Hepatocyte (in vitro differentiated cells): Measurements from ENCODE around the gene MGLL.

Source experiments
- CTCF ChIP-seq: fragments of 200-600 bp; sonication (generic); IDR thresholded peaks from 2 replicates; pipeline ENCODE4 v1.5.1; 2016; ENCODE audit warnings: antibody characterized with exemption, mild to moderate bottlenecking; ENCODE audit not compliant: poor library complexity
- EZH2 ChIP-seq: fragments of 200-600 bp; sonication (generic); IDR thresholded peaks from 2 replicates; pipeline ENCODE4 v1.6.1; 2016; ENCODE audit warnings: antibody characterized with exemption, mild to moderate bottlenecking, borderline replicate concordance
- EZH2phosphoT487 ChIP-seq: fragments of 200-600 bp; sonication (generic); IDR thresholded peaks from one replicate; pipeline ENCODE4 v1.6.1; 2018; ENCODE audit warnings: antibody characterized with exemption, mild to moderate bottlenecking, low read depth, moderate library complexity; ENCODE audit not compliant: unreplicated experiment, severe bottlenecking

- TF ChIP-seq CTCF (no peak), EZH2 (no peak), EZH2phosphoT487 (no peak)
These were observed 33.3 kb downstream of the MGLL start for GRCh38 chr3:127789051-127789450.
